Occipital lobe (tissue), 2 donors: ENCODE results near the gene HSH2D. TPM values are rescaled to one million over a fixed set of nuclear protein-coding genes. Genes with fewer than 3 reads are reported as not detected.
"Not testable (repeated sequence)": the region's sequence is repeated elsewhere in the genome, so short reads cannot be mapped to it uniquely, and the experiment has no call there.

Source experiments
- DNase-seq: peaks from one replicate; lab custom pipeline; 2025; lab: John Stamatoyannopoulos, UW
- total RNA-seq: library from RNA; depleted of rRNA; stranded (reverse); fragments of >200 nt; gene quantifications from one replicate; pipeline ENCODE4 v1.2.3, GENCODE V29; 2014

Gene HSH2D
- total RNA-seq, 1 donor from 2014 or later, result not detected

DNA sequence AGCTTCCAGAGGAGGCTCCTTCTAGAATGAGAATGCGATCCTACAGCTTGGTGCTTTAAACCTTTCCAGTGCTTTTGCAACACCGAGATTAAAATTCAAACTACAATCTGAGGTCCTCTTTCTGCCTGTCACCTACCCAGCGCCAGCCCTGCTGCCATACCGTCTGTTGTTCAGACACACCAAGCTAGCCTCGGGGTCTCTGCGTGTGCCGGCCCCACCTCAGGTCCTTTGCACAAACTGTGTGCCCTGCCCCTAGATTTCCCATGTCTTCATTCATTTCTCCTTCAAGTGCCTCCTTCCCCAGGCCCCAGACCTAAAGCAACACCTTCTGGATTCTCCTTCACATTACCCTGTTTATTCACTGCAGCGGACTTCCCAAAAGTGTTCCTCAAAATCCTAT lies 11.1 kb downstream of the HSH2D start:
- no peak for DNase-seq

DNA sequence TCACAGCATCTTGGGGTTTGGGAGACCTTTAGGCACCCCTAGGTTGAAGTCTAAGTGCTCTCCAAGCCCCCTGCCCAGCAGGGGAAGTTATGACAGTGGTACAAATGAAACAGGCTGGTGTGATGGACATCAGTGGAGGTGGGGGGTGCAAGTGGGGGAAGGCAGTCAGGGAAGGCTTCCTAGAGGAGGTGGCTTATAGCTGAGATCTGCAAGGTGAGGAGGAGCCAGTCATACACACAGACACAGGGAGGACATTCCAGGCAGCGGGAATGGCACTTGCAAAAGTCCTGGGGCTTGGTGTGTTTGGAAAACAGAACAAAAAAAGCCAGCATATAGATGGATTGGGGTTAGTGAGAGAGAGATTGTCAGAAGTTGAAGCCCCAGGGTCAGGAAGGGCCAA lies 11.6 kb downstream of the HSH2D start:
- DNase-seq, result no peak

DNA sequence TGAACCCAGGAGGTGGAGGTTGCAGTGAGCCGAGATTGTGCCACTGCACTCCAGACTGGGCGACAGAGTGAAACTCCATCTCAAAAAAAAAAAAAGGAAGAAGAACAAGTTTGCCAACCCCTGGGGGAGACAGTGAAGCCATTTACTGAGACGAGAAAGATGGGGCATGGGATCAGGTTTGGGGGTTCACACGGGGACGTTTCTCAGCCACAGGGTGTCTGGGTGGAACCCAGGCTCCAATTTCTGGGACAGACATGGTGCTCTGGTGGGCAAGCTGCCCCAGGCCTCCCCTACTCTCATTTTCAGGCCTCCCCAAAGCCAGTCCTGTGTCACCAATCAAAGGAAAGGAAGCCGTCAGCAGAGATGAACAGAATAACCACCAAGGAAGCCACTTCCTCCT lies 13.4 kb downstream of the HSH2D start:
- no peak for DNase-seq

DNA sequence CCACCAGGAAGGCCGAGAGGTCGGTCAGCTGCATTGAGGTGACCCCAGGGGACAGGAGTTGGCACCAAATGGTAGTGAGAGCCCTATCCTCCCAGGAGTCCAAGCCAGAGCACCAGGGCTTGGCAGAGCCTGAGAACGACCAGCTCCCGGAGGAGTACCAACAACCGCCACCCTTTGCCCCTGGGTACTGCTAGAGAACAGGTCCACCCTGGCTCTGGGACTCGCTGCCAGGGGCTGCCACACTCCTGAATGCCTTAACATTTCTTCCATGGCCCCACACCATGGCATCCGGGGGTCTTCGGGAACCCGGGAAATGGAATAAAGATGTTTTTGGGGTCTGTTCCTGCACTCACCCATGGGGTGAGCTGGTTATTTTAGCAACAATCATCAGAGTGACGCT lies 14.1 kb downstream of the HSH2D start:
- no peak for DNase-seq

DNA sequence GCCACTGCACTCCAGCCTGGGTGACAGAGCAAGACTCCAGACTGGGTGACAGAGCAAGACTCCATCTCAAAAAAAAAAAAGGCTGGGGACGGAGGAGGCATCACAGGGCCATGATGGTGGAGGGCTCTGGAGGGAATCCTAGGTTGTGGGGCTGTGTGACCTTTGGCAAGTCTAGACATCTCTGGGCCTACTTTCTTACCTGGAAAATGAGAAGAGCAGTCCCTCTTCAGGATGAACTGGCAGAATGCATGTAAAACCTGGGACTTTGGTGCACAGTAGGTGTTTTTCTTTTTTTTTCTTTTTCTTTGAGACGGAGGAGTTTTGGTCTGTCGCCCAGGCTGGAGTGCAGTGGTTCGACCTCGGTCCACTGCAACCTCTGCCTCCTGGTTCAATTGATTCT lies 16.2 kb downstream of the HSH2D start:
- DNase-seq, result no peak

DNA sequence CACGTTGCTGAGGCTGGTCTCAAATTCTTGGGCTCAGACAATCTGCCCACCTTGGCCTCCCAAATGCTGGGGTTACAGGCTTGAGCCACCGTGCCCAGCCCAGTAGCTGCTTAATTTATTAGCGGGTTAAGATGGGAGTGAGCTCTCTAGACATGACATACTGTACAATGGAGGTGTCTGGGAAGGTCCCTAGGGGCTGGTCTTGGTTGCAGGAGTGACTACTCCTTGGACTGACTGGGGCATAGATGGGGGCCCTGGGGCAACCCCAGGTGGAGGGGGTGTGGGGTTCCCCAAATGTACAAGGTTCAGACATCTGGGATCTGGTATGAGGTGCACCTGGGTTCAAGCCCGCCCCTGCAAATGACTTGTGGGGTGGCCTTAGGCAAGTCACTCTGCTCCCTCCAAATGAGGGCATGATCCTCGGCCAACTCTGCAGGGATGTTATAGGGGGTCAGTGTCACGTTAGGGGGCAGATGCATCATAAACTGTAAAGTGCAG lies 17.0 kb downstream of the HSH2D start:
- no peak for DNase-seq

DNA sequence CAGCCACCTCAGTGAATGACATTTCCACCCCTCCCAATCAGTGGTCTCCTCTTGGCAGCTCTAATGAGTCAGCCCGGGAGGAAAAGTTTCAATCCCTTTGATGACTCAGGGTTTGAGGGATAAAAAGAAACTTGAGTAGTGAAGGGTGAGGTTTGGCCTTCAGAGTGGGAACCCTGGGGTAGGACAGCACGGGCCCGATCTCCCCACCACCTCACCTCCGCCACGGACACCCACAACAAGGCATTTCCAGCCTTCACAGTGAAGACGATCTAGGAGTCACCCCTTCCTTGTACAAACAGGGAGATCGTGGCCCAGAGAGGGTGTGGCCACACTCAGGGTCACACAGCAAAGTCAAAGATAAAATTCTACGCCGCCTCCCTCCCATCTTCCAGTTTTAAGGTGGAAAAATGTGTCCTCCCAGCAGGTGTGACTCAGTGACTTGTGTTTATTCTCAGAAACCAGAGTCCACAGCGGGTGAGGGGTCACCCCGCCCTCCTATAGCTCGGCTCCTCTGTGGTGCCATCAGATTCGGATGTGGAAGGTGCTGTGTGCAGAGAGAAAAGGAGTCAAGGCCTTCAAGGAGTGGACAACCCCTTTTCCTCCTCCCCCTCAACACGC lies 17.6 kb downstream of the HSH2D start:
- DNase-seq, result no peak

DNA sequence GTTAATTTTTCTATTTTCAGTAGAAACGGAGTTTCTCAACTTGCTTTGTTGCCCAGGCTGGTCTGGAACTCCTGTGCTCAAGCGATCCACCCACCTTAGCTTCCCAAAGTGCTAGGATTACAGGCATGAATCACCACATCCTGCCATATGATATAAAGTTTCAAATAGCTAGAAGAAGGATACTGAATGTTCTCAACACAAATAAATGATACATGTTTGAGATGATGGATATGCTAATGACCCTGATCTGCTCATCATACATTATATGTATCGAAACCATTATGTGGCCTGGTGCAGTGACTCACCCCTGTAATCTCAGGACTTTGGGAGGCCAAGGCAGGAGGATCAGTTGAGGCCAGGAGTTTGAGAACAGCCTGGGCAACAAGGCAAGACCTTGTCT lies 18.4 kb downstream of the HSH2D start:
- DNase-seq, result no peak

DNA sequence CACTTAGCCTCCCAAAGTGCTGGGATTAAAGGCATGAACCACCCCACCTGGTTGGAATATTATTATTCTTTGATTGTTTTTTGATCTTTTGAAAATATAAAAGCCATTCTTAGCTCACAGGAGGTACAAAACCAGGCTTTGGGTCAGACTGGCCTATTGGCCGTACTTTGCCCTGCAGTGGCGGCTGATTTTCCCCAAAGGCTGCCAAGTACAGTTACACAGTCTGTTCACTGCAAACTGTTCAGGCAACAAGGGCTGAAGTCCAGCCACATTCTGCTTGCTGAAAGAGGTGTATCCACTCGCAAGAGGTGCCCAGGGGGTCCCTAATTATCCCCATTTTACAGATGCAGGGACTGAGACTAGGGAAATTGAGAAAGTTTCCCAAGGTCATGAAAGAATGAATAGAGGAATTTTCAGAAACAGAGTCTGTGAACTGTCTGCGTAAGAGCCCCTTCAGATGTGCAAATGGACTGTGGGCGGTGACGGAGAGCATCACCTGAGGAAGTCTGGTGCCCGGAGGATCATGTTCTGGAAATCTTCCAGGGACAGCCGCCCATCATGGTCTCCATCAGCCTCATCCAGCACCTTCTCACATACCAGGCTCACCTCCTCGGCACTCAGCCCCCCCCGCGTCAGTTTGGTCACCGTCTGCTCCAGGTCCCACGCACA lies 20.9 kb downstream of the HSH2D start:
- DNase-seq, result no peak

DNA sequence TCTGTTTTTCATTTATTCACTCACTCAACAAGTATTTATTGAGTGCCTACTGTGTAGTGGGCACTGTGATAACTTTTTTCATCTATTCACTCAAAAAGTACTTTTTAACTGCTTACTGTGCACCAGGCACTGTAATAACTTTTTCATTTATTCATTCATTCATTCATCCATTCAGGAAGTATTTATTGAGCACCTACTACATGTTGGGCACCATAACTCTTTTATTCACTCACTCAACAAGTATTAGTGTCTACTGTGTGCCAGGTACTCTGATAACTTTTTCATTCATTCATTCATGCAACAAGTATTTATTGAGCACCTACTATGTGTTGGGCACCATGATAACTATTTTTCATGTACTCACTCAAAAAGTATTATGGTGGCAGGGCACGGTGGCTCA lies 22.9 kb downstream of the HSH2D start:
- no peak for DNase-seq

DNA sequence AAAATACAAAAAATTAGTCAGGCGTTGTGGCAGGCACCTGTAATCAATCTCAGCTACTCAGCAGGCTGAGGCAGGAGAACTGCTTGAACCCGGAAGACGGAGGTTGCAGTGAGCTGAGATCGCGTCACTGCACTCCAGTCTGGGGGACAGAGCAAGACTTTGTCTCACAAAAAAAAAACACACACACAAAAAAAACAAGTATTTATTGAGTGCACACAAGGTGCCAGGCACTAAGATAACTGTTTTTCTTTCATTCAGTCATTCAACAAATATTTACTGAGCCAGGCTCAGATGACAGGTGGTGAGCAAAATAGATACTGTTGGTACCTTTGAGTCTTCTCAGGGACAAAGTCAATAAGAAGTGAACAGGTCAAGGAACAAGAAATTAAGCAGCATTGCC lies 23.6 kb downstream of the HSH2D start:
- no peak for DNase-seq

DNA sequence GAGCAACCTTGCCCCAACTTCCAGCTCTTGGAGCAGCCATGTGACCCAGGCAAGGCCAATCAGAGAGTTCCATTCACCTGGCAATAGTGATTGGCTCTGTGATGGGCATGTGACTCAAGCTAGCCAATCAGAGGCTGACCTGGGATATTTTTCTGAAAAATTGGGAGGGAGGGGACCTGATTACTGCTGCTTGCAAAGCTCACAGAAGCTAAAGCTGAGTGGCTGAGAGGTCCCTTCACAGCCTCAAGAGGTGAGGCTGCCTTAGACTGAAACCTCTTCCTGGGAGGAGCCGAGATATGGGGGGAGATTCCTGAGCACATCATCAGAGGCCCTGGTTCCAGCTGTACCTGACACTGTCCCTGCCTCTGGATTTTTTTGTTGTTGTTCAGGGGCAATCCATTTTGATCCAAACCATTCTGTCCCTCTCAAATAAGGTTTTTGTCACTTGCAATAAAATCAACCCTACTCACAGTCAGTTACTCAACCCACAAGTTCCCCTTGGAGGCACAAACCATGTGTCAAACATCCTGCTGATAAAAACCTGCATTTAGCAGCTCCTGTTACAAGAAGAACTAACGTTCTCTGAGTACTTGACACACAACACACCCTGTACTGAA lies 25.1 kb downstream of the HSH2D start:
- no peak for DNase-seq

DNA sequence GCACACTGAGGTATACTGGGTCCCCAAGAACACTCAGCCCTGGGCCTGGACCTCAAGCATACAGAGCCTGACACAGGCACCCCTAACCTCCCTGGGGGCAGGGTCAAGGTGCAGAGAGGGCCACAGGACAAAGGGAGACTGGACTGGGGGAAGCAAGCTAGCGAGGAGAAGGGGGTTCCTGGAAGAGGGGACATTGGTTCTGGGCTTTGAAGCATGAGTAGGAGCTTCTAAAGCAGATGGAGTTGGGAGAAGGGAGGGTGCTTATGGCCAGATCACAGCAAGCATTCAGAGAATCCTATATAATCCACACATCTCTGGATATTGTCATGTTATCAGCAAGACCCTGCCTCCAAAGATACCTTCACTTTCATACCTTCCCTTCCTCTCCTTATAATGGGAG lies 26.6 kb downstream of the HSH2D start:
- DNase-seq, result no peak

DNA sequence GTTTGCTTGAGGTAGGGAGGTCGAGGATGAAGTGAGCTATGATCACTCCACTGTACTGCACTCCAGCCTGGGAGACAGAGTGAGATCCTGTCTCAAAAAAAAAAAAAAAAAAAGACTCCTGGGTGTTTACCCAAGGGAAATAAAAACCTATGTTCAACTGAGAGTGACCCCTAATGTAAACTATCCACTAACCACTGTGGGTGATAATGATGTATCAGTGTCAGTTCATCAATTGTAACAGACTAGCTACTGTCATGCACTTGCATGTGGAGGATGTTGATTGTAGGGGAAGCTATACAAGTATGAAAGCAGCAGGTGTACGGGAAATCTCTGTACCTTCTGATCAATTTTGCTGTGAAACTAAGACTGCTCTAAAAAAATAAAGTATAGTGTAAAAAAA lies 32.5 kb downstream of the HSH2D start:
- no peak for DNase-seq

DNA sequence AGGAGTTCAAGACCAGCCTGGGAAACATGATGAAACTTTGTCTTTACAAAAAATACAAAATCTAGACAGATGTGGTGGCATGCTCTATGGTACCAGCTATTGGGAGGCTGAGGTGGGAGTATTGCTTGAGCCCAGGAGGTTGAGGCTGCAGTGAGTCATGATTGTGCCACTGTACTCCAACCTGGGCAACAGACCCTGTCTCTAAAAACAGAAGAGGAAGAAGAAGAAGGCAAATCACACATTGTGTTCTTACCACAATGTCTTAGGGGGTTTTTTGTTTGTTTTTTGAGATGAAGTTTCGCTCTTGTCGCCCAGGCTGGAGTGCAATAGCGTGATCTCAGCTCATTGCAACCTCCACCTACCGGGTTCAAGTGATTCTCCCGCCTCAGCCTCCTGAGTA lies 35.4 kb downstream of the HSH2D start:
- not testable (repeated sequence) for DNase-seq

DNA sequence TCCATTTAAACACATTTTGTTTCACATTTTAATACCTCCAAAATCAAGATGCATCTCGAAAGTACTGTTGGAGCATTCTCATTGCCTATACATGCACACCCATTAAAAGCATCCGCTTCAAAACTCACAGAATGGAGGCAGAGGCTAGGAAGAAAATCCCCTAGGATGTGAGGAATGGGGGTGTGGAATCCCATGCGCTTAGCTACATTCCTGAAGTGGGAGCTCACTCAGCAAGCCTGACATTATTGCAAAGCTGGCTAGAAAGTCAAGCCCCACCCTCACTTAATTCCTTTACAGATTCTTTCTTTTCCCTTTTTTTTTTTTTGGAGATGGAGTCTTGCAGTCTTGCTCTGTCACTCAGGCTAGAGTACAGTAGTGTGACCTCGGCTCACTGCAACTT lies 37.1 kb downstream of the HSH2D start:
- DNase-seq, result no peak

DNA sequence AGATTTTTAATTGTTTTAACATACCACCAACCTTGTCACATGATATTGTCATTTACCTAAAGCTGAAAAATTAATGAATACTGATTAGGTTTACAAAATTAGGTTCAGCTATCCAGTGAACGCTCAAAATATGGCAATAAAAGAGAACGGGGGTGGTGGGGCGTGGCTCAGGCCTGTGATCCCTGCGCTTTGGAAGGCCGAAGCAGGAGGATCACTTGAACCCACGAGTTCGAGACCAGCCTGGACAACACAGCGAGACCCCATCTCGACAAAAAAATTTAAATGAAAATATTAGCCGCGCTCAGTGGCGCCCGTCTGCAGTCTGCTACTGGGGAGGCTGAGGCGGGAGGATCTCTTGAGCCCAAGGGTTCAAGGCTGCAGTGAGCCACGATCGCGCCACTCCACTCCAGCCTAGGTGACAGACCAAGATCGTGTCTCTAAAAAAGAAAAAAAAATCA lies 41.2 kb downstream of the HSH2D start:
- no peak for DNase-seq

DNA sequence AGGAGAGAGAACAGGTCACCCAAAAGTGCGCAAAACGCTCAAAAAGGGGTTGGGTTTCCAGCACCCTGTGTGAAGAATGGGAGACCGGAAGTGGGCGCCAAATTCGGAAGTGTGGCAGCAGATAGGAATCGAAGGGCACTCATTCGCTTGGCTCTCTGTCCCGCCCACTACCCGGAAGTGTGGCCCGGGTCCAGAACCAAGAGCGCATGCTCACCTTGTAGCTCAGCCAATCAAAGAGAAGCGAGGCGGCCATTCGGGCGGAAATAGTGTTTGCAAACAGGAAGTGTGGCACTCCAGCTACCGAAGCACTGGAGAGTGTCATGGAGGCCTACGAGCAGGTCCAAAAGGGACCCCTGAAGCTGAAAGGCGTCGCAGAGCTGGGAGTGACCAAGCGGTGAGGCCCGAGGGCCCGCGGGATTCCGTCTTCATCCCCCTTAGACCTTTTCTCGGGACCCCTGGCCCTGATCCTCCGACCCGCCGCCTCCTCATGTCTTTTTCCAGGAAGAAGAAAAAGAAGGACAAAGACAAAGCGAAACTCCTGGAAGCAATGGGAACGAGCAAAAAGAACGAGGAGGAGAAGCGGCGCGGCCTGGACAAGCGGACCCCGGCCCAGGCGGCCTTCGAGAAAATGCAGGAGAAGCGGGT lies 41.8 kb downstream of the HSH2D start, which contains the start of gene FAM32A:
TSS of gene FAM32A (plus strand) at position 288 of the 645 bp plus-strand sequence. CDS start at position 321, 33 bp downstream.
- peak; percentile 96 for DNase-seq

DNA sequence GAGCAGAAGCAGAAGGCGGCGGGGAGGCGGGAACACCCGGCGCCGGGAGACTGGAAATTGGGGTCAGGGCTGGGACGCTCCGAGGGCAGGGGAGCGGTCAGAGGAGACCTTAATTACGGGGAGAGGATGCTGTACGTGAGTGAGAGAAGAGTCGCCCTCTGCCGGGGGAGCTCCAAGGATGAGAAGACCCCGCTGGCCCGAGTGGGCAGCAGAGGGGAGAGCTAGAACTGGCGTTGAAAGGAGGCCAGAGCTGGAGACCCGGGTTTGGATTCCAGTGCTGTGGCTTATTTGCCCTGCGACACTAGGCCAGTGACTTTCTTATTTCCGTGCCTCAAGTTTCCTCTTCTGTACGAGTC lies 42.3 kb downstream of the HSH2D start:
- DNase-seq, result no peak

DNA sequence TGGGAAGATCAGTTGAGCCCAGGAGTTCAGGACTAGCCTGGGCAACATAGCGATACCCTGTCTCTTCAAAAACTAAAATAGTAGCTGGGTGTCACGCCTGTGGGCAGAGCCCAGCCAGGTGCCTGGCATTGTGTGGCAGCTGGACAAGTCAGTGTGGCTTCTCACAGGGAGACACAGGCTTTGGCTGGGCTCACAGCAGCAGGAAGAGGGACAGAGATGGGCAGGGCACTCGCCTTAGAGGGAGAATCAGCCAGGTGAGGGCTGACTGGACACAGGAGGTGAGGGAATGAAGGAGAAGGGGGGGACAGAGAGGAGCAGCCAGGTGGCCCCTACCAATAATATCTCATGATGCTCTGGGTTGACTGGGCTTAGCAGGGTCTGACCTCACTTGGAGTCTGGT lies 45.0 kb downstream of the HSH2D start:
- DNase-seq, result no peak

DNA sequence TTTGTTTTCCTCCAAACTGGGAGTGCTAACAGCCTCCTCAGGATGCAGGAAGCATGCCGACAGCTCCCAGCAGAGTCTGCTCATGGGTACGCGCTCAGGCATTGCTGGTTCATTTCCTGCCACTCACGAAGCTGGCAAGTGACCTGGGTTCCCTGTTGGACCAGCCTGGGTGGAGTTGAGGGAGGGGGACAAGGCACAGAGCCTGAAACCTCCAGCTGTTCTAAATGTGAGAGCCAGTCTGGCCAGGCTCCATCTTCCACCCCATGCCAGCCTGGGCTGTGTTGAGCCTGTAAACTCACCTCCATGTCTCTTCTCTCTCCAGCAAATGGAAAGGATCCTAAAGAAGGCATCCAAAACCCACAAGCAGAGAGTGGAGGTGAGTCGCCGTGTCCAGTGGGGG lies 46.7 kb downstream of the HSH2D start:
- DNase-seq, result no peak

DNA sequence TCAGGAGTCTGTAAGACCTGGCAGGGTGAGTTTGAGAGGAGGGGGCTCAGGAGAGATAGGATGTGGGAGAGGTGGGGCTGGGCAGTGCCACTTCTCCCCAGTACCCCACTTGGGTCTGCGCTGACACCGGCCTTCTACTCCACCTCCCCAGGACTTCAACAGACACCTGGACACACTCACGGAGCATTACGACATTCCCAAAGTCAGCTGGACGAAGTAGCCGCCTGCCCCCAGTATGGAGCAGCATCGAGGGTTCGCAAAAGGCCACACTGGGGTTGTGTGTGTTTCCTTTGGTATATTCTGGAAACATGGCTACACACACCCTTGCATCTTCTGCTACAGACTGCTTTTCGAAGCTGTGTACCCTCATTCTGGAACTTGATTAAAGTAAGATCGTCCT lies 47.3 kb downstream of the HSH2D start:
- no peak for DNase-seq
